Measurements from ENCODE around the gene GRK4.
"Not testable (repeated sequence)": the region's sequence is repeated elsewhere in the genome, so short reads cannot be mapped to it uniquely, and the experiment has no call there.

Gene GRK4

GRCh38 chr4:2954358-2955185, 8.8 kb upstream of the GRK4 start:
- Histone ChIP-seq H3K9me3 (ENCODE audit: severe bottlenecking) (no peaks in the 10 kb centered on the region), H3K36me3 (ENCODE audit: low read depth) (peaks cover 87% of the 10 kb centered on the region), H3K4me3 (ENCODE audit: severe bottlenecking) (no peak overlapping the region), H3K4me1 (ENCODE audit: insufficient read depth, poor library complexity, severe bottlenecking) (peaks cover 3% of the 10 kb centered on the region), H3K27me3 (ENCODE audit: insufficient read depth, poor library complexity, severe bottlenecking) (no peaks in the 10 kb centered on the region), H3K27ac (ENCODE audit: poor library complexity, severe bottlenecking) (no peak overlapping the region)
- DNase-seq (ENCODE audit: low spot score) (no peak), ATAC-seq (ENCODE audit: low read depth) (no peak)
- no peak for TF ChIP-seq CTCF (IDR thresholded peaks at IDR 0.05; ENCODE audit: poor library complexity, severe bottlenecking)

DNA sequence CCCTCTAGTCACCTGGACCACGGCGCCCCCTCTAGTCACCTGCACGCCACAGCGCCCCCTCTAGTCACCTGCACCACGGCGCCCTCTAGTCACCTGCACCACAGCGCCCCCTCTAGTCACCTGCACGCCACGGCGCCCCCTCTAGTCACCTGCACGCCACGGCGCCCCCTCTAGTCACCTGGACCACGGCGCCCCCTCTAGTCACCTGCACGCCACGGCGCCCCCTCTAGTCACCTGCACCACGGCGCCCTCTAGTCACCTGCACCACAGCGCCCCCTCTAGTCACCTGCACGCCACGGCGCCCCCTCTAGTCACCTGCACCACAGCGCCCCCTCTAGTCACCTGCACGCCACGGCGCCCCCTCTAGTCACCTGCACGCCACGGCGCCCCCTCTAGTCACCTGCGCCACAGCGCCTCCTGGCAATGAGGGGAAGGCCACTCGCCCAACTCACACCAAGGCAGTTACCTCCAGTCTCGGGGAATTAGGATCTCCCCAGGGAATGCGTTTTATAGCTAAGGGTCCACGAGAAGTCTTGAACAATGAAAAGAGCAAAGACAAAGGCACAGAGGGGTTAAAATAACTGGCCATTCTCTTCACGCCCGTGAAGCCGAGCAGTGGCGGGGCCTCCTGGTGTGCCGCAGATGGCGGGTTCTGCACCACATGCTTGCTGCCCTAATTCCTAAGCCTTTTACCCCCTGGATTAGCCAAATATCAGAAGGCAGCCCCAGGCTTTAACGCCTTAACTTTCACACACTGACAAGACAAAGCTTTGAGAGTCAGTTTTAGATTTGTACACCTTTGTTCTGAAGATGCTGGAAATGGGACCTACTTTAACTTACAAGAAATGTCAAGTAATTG, 8.0 kb upstream of the GRK4 start:
- peak; percentile 3 for TF ChIP-seq CTCF (IDR thresholded peaks at IDR 0.05; ENCODE audit: poor library complexity, severe bottlenecking)
- not testable (repeated sequence) for H3K4me3 ChIP-seq (ENCODE audit: severe bottlenecking); H3K9me3 ChIP-seq (ENCODE audit: severe bottlenecking); ATAC-seq (ENCODE audit: low read depth); H3K27me3 ChIP-seq (ENCODE audit: insufficient read depth, poor library complexity, severe bottlenecking); H3K4me1 ChIP-seq (ENCODE audit: insufficient read depth, poor library complexity, severe bottlenecking); DNase-seq (ENCODE audit: low spot score); H3K27ac ChIP-seq (ENCODE audit: poor library complexity, severe bottlenecking)
- H3K36me3 ChIP-seq (ENCODE audit: low read depth): peaks cover 83% of the 10 kb centered on the region

GRCh38 chr4:2958446-2958845, 4.9 kb upstream of the GRK4 start:
- H3K36me3 ChIP-seq (ENCODE audit: low read depth): peaks cover 61% of the 10 kb centered on the region
- H3K9me3 ChIP-seq (ENCODE audit: severe bottlenecking): no peaks in the 10 kb centered on the region
- DNase-seq (ENCODE audit: low spot score) (no peak), ATAC-seq (ENCODE audit: low read depth) (no peak)
- TF ChIP-seq CTCF (IDR thresholded peaks at IDR 0.05; ENCODE audit: poor library complexity, severe bottlenecking): no peak
- no peak overlapping the region for H3K4me3 ChIP-seq (ENCODE audit: severe bottlenecking)
- H3K27ac ChIP-seq (ENCODE audit: poor library complexity, severe bottlenecking): no peak overlapping the region
- H3K4me1 ChIP-seq (ENCODE audit: insufficient read depth, poor library complexity, severe bottlenecking): peaks cover 7% of the 10 kb centered on the region
- no peaks in the 10 kb centered on the region for H3K27me3 ChIP-seq (ENCODE audit: insufficient read depth, poor library complexity, severe bottlenecking)

DNA sequence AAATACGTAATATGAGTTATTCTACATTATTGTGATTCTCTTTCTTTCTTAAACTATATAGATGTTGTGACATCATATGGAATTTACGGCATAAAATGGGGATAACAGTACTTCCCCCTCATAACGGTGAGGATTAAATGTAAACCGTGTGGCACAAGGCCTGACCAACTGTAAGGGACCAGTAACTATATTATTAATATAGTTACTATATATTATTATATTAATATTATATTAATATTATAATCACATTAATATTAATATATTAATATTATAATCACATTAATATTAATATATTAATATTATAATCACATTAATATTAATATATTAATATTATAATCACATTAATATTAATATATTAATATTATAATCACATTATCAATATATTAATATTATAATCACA, 2.9 kb upstream of the GRK4 start:
- not testable (repeated sequence) for H3K4me1 ChIP-seq (ENCODE audit: insufficient read depth, poor library complexity, severe bottlenecking); ATAC-seq (ENCODE audit: low read depth); H3K4me3 ChIP-seq (ENCODE audit: severe bottlenecking); DNase-seq (ENCODE audit: low spot score); H3K27ac ChIP-seq (ENCODE audit: poor library complexity, severe bottlenecking); H3K27me3 ChIP-seq (ENCODE audit: insufficient read depth, poor library complexity, severe bottlenecking); H3K9me3 ChIP-seq (ENCODE audit: severe bottlenecking)
- H3K36me3 ChIP-seq (ENCODE audit: low read depth): peaks cover 49% of the 10 kb centered on the region

DNA sequence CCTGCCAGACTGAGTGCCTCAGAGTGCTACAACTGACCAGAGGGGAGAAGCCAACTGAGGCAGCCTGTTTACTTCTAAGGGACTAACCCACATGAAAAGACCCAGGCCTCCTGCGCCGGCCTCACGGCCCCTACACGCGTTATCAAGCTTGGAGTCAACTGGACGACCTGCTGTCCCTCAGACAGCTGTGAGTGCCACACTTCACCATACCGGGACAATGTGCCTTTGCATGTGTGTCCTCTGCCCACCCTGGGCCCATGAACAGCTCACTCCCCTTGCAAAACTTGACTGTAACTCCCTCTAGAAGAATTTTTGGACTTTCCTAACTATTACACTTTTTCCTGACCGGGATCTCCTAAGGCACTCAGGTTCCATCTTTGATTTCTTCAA, 2.0 kb upstream of the GRK4 start:
- peak overlapping the region; percentile 82 for H3K4me3 ChIP-seq (ENCODE audit: severe bottlenecking)
- no peak for TF ChIP-seq CTCF (IDR thresholded peaks at IDR 0.05; ENCODE audit: poor library complexity, severe bottlenecking)
- ATAC-seq (ENCODE audit: low read depth): no peak

More for the DNA sequence above, 2.0 kb upstream of the GRK4 start:
- Histone ChIP-seq H3K9me3 (ENCODE audit: severe bottlenecking) (no peaks in the 10 kb centered on the region), H3K27ac (ENCODE audit: poor library complexity, severe bottlenecking) (peak overlapping the region; percentile 45), H3K4me1 (ENCODE audit: insufficient read depth, poor library complexity, severe bottlenecking) (peaks cover 7% of the 10 kb centered on the region), H3K36me3 (ENCODE audit: low read depth) (peaks cover 39% of the 10 kb centered on the region), H3K27me3 (ENCODE audit: insufficient read depth, poor library complexity, severe bottlenecking) (no peaks in the 10 kb centered on the region)
- DNase-seq (ENCODE audit: low spot score): no peak
